IPS-15b (cell line): ENCODE data around the gene ASB6.

Experiments used
- H3K27me3 ChIP-seq: one replicate; pipeline ENCODE4 v1.6.1; 2013; ENCODE audit warnings: low read length; ENCODE audit not compliant: control insufficient read depth, insufficient read depth
- H3K36me3 ChIP-seq: one replicate; pipeline ENCODE4 v1.6.1; 2013; ENCODE audit warnings: low read length; ENCODE audit not compliant: control insufficient read depth, insufficient read depth
- H3K4me1 ChIP-seq: one replicate; pipeline ENCODE4 v1.6.1; 2013; ENCODE audit warnings: mild to moderate bottlenecking, low read length; ENCODE audit not compliant: control insufficient read depth, insufficient read depth
- H3K4me3 ChIP-seq: one replicate; pipeline ENCODE4 v1.5.1; 2013; ENCODE audit warnings: low read depth, low read length
- H3K9ac ChIP-seq: one replicate; pipeline ENCODE4 v1.6.1; 2013; ENCODE audit warnings: low read depth, mild to moderate bottlenecking, low read length
- H3K9me3 ChIP-seq: one replicate; pipeline ENCODE4 v1.6.1; 2013; ENCODE audit warnings: mild to moderate bottlenecking, low read length; ENCODE audit not compliant: control insufficient read depth, insufficient read depth

ASB6 gene

DNA sequence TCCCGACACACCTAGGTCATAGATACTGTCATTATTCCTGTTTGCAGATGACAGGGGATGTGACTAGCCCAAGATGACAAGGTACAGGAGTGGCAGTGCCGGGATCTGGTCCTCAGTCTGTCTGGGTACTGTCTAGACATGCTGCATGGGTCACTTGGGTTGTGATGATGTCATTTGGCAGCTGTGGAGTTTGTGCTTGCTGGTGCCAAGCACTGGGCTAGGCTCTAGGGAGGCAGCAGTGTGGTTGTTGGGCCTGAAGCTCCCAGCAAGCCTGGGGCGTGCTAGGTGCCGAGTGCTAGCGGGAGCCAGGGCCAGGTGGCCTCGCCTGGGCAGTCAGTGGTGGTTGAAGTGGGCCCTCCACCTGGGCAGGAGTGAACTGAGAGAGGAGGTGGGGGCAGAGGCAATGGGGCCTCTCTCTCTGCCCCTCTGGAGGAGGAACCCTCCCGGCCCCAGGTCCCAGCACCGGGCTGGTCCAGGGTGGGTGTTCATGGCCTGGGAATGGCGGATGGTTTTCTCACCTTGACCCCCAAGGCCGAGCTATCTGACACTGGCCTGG is 8.8 kb upstream of the ASB6 start:
- Histone ChIP-seq H3K9ac (no peak overlapping the region), H3K27me3 (no peaks in the 10 kb centered on the region), H3K4me1 (no peaks in the 10 kb centered on the region), H3K4me3 (no peak overlapping the region), H3K36me3 (no peaks in the 10 kb centered on the region), H3K9me3 (no peaks in the 10 kb centered on the region)

- H3K9me3 ChIP-seq, result no peaks in the 10 kb centered on the region
- no peaks in the 10 kb centered on the region for H3K36me3 ChIP-seq
- H3K9ac ChIP-seq, result no peak overlapping the region
- no peak overlapping the region for H3K4me3 ChIP-seq
- H3K27me3 ChIP-seq, result no peaks in the 10 kb centered on the region
- H3K4me1 ChIP-seq, result no peaks in the 10 kb centered on the region
Measured at GRCh38 chr9:129649726-129650679, 8.1 kb upstream of the ASB6 start.

DNA sequence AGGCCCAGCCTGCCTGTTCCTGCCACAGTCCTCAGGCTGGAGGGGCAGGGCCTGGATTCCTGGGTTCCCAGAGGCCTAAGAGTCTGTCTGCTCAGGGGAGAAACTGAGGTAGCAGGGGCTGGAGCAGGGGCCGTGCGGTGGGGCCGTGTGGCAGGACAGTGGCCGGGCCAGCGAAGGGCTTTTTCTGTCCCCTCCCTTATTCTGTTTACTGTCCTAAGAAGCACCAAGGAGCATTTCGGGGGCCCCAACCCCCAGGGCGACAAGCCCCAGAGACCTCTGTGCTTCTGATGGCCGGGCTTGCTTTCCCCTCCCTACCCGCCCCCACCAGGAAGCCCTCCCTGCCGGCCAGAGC is 6.8 kb upstream of the ASB6 start:
- H3K4me3 ChIP-seq, result no peak overlapping the region
- no peaks in the 10 kb centered on the region for H3K4me1 ChIP-seq
- H3K27me3 ChIP-seq, result no peaks in the 10 kb centered on the region
- H3K9me3 ChIP-seq, result no peaks in the 10 kb centered on the region
- no peak overlapping the region for H3K9ac ChIP-seq
- H3K36me3 ChIP-seq, result no peaks in the 10 kb centered on the region

GRCh38 chr9:129648092-129648763 is 6.3 kb upstream of the ASB6 start:
- no peaks in the 10 kb centered on the region for H3K36me3 ChIP-seq
- H3K9ac ChIP-seq, result no peak overlapping the region
- H3K4me1 ChIP-seq, result no peaks in the 10 kb centered on the region
- no peak overlapping the region for H3K4me3 ChIP-seq
- no peaks in the 10 kb centered on the region for H3K27me3 ChIP-seq
- H3K9me3 ChIP-seq, result no peaks in the 10 kb centered on the region

GRCh38 chr9:129647635-129648034 is 5.7 kb upstream of the ASB6 start:
- Histone ChIP-seq H3K36me3 (no peaks in the 10 kb centered on the region), H3K27me3 (no peaks in the 10 kb centered on the region), H3K9me3 (no peaks in the 10 kb centered on the region), H3K9ac (no peak overlapping the region), H3K4me3 (no peak overlapping the region), H3K4me1 (no peaks in the 10 kb centered on the region)

DNA sequence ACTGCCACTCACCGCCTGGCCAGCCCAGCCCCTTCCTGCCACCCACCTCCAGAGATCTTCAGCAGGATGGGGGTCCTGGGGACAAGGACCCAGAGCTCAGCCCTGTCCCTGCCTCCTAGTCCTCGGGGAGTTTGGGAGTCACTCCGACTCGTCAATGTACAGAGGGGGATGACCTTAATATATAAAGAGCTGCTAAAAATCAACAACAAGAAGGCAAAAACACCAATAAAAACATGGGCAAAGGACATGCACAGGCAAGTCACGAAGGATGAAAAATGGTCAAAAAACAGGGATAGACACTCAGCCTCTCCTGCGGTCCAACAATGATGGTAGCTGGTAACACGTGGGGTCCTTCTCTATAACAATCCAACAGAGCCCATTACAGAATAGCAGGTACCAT is 4.7 kb upstream of the ASB6 start:
- H3K27me3 ChIP-seq, result no peaks in the 10 kb centered on the region
- H3K36me3 ChIP-seq, result no peaks in the 10 kb centered on the region
- no peak overlapping the region for H3K9ac ChIP-seq
- H3K4me1 ChIP-seq, result no peaks in the 10 kb centered on the region
- H3K4me3 ChIP-seq, result no peak overlapping the region
- no peaks in the 10 kb centered on the region for H3K9me3 ChIP-seq

- Histone ChIP-seq H3K9me3 (no peaks in the 10 kb centered on the region), H3K36me3 (no peaks in the 10 kb centered on the region), H3K4me3 (no peak overlapping the region), H3K9ac (no peak overlapping the region), H3K4me1 (no peaks in the 10 kb centered on the region), H3K27me3 (no peaks in the 10 kb centered on the region)
Measured at GRCh38 chr9:129646252-129646651, 4.3 kb upstream of the ASB6 start.

GRCh38 chr9:129644902-129645301 is 3.0 kb upstream of the ASB6 start:
- no peaks in the 10 kb centered on the region for H3K4me1 ChIP-seq
- no peak overlapping the region for H3K9ac ChIP-seq
- H3K36me3 ChIP-seq, result no peaks in the 10 kb centered on the region
- no peaks in the 10 kb centered on the region for H3K9me3 ChIP-seq
- no peak overlapping the region for H3K4me3 ChIP-seq
- no peaks in the 10 kb centered on the region for H3K27me3 ChIP-seq

DNA sequence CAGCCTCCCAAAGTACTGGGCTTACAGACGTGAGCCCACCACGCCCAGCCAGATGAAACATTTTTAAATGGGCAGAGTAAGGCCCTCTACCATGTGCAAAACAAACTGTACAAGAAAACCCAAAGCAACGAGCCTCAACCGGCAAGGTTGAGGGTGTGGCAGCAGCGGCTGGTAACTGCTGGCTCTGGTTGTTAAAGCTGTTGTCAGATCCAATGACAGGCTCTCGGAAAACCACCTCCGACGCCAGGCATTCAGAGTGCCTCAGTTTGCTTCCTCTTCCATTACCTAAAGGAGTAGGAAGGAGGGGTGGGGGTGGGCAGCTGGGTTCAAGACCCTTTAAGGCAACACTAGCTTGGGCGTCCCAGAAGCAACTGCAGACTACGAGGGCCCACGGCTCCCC is 2.4 kb upstream of the ASB6 start:
- Histone ChIP-seq H3K9ac (no peak overlapping the region), H3K4me1 (no peaks in the 10 kb centered on the region), H3K9me3 (no peaks in the 10 kb centered on the region), H3K27me3 (no peaks in the 10 kb centered on the region), H3K36me3 (no peaks in the 10 kb centered on the region), H3K4me3 (no peak overlapping the region)

GRCh38 chr9:129643706-129644105 is 1.8 kb upstream of the ASB6 start:
- H3K36me3 ChIP-seq, result peaks cover 5% of the 10 kb centered on the region
- no peak overlapping the region for H3K4me3 ChIP-seq
- no peak overlapping the region for H3K9ac ChIP-seq
- no peaks in the 10 kb centered on the region for H3K9me3 ChIP-seq
- H3K4me1 ChIP-seq, result no peaks in the 10 kb centered on the region
- no peaks in the 10 kb centered on the region for H3K27me3 ChIP-seq

GRCh38 chr9:129640871-129641749 is 841 bp downstream of the ASB6 start:
- Histone ChIP-seq H3K4me3 (peak overlapping the region; percentile 86), H3K9me3 (no peaks in the 10 kb centered on the region), H3K27me3 (no peaks in the 10 kb centered on the region), H3K4me1 (no peaks in the 10 kb centered on the region), H3K36me3 (peaks cover 22% of the 10 kb centered on the region), H3K9ac (peak overlapping the region; percentile 87)
